Smooth muscle cell of the coronary artery (primary cell): ENCODE results near the gene MDFI. TPM values are rescaled to one million over a fixed set of nuclear protein-coding genes. Genes with fewer than 3 reads are reported as not detected.

ENCODE experiments used
- total RNA-seq: library from RNA; depleted of rRNA; stranded (reverse); fragments of >200 nt; gene quantifications from 2 replicates; pipeline ENCODE4 v1.2.3, GENCODE V29; 2014; ENCODE audit warnings: low replicate concordance

MDFI gene
- total RNA-seq = 0.23 and 5.8 TPM in 2 replicates

GRCh38 chr6:41638002-41638934 lies at the start of gene MDFI:
Gene MDFI, plus strand, starts transcription at chr6:41638468. Its CDS starts 282 bp downstream, at chr6:41638750.

Other genes starting within 250 kb of the MDFI start
- 0.59 and 1.9 TPM in 2 replicates for gene FOXP4, start 92.1 kb upstream of the MDFI start, total RNA-seq
- gene TFEB, start 97.1 kb downstream of the MDFI start, total RNA-seq = 2.6 and 6.3 TPM in 2 replicates
- gene PGC, start 108.9 kb downstream of the MDFI start, total RNA-seq = not detected in 2 replicates
- 1.1 and 4.7 TPM in 2 replicates for gene FRS3, start 141.4 kb downstream of the MDFI start, total RNA-seq
- 0.15 and 0.23 TPM in 2 replicates for gene PRICKLE4, start 142.3 kb downstream of the MDFI start, total RNA-seq
- gene TOMM6, start 149.2 kb downstream of the MDFI start, total RNA-seq = 24.5 and 55.6 TPM in 2 replicates